ENCODE data around the gene COX6B2. TPM values are rescaled to one million over a fixed set of nuclear protein-coding genes. Genes with fewer than 3 reads are reported as not detected.
"Not testable (repeated sequence)": the region's sequence is repeated elsewhere in the genome, so short reads cannot be mapped to it uniquely, and the experiment has no call there.

The COX6B2 gene, protein sequence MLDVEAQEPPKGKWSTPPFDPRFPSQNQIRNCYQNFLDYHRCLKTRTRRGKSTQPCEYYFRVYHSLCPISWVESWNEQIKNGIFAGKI
- total RNA-seq (2013) = 0.04 TPM
- polyA plus RNA-seq = under 1 TPM in 1 of 3 donors, not detected in 2; 0.36 TPM
- polyA minus RNA-seq = not detected in 2 replicates
- total RNA-seq = 0 to 0.69 (median 0.08) reads per million in 11 experiments

DNA sequence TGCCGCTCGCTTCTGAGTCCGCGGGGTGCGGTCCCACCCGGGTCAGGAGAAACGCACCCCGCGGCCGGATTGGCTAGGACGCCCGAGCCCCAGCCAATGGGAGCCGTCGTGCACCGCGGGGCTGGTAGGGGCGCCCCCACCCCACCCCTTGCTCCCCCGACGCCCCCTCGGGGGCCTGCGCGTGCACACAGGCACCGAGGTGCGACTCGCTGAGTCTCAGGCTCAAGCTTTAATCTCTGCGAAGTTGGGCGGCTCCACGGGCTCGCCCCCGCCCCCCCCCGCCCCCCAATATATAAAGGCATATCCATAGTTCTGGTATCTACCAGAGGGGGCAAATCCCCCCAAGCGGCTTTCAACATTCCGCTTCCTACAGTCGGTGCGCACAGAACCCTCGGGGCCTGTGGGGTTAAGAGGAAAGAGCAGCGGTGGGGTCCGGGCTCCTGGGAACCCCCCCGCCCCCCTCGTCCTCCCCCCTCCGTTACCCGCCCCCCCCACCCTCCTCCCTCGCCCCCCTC lies at the start of gene COX6B2:
Gene COX6B2, minus strand, starts transcription at position 22 of the 515 bp plus-strand sequence. CDS start 198 bp downstream, outside the sequence.
- Histone ChIP-seq H3K27me3 (ENCODE audit: control insufficient read depth in 2 of 2, insufficient read depth in 2 of 2, low read length in 2 of 2) (peaks cover 13 to 62% of the 10 kb centered on the region in 2 donors), H3K4me3 (replicated peaks in 1 of 3; ENCODE audit: low read depth in 2 of 3, low read length in 3 of 3) (peak within 1 kb of the TSS; percentile 36 to 71 (median 45)), H3K27ac (ENCODE audit: low read depth in 1 of 2, low read length in 2 of 2) (no peak within 1 kb of the TSS), H3K4me1 (ENCODE audit: control insufficient read depth in 1 of 2, insufficient read depth in 2 of 2, low read length in 2 of 2) (peaks cover 22 to 28% of the 10 kb centered on the region in 2 donors), H3K4me2 (replicated peaks; ENCODE audit: extremely low read depth, low read length, poor library complexity, severe bottlenecking) (peak within 1 kb of the TSS; percentile 88), H3K9me3 (replicated peaks in 1 of 2; ENCODE audit: control insufficient read depth in 1 of 2, insufficient read depth in 1 of 2, low read length in 2 of 2) (peaks cover 0 to 9% of the 10 kb centered on the region in 2 donors), H2AFZ (ENCODE audit: insufficient read depth, low read depth, low read length, poor library complexity, severe bottlenecking) (peak within 1 kb of the TSS; percentile 73), H3K9ac (ENCODE audit: insufficient read depth, low read length, poor library complexity, severe bottlenecking) (peak within 1 kb of the TSS; percentile 19), H3K79me2 (ENCODE audit: insufficient read depth, low read length) (no peaks in the 10 kb centered on the region), H3K36me3 (replicated peaks in 1 of 2; ENCODE audit: control insufficient read depth in 1 of 2, insufficient read depth in 2 of 2, low read length in 2 of 2) (no peaks in the 10 kb centered on the region), H4K20me1 (ENCODE audit: insufficient read depth, low read length) (no peaks in the 10 kb centered on the region)
- Mint-ChIP-seq H3K27me3 (ENCODE audit: low read depth in 3 of 3) (peaks cover 57 to 73% (median 59%) of the 10 kb centered on the region in 3 donors), H3K27ac (peak within 1 kb of the TSS in 4 of 7 donors; percentile 41 to 80 (median 64)), H3K4me3 (peak within 1 kb of the TSS; percentile 84 to 90), H3K36me3 (peaks cover 5 to 8% of the 10 kb centered on the region in 2 donors), H3K4me1 (peaks cover 33% of the 10 kb centered on the region), H3K9me3 (peaks cover 0 to 11% (median 8%) of the 10 kb centered on the region in 7 donors)
- no peak for DNase-seq
- intact Hi-C loops (cut with micrococcal nuclease) = loop anchor here in 1 of 2 donors (5.0 kb wide), 1 partner anchor 42 kb away; no protein-coding TSS in a partner anchor
- WGBS (ENCODE audit: insufficient coverage) = 4% methylated on average over 16 of the region's 43 CpGs
- TF ChIP-seq, protein P1, sequence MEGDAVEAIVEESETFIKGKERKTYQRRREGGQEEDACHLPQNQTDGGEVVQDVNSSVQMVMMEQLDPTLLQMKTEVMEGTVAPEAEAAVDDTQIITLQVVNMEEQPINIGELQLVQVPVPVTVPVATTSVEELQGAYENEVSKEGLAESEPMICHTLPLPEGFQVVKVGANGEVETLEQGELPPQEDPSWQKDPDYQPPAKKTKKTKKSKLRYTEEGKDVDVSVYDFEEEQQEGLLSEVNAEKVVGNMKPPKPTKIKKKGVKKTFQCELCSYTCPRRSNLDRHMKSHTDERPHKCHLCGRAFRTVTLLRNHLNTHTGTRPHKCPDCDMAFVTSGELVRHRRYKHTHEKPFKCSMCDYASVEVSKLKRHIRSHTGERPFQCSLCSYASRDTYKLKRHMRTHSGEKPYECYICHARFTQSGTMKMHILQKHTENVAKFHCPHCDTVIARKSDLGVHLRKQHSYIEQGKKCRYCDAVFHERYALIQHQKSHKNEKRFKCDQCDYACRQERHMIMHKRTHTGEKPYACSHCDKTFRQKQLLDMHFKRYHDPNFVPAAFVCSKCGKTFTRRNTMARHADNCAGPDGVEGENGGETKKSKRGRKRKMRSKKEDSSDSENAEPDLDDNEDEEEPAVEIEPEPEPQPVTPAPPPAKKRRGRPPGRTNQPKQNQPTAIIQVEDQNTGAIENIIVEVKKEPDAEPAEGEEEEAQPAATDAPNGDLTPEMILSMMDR (IDR thresholded peaks at IDR 0.05) = no peak

DNA sequence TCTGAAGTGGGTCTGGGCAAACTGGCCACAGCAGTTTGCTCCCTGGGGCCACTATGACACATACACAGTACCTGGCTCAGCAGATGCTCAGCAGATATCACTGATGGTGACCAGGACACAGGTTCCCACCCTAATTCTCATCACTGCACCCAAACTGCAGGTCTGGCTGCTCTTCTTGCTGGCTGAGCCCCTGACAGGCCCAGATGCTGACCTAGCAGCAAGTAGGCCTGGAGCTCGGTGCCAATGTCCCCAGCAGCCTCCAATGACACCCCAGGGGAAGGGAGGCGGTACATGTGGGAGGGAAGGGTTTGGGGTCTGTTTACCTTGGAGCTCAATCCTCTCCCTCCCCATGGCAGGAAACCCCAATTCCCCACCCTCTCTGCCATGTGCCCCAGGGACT lies 48.0 kb upstream of the COX6B2 start:
- no CpG with 5 or more reads among the region's 2 CpGs for WGBS (ENCODE audit: insufficient coverage)
- Histone ChIP-seq H3K27ac (ENCODE audit: low read depth in 1 of 2, low read length in 2 of 2) (peak overlapping the region in 1 of 2 donors; percentile 15), H3K4me2 (replicated peaks; ENCODE audit: extremely low read depth, low read length, poor library complexity, severe bottlenecking) (no peak overlapping the region), H2AFZ (ENCODE audit: insufficient read depth, low read depth, low read length, poor library complexity, severe bottlenecking) (no peak overlapping the region), H3K4me1 (ENCODE audit: control insufficient read depth in 1 of 2, insufficient read depth in 2 of 2, low read length in 2 of 2) (peaks cover 43 to 64% of the 10 kb centered on the region in 2 donors), H3K4me3 (replicated peaks in 1 of 3; ENCODE audit: low read depth in 2 of 3, low read length in 3 of 3) (no peak overlapping the region), H3K9ac (ENCODE audit: insufficient read depth, low read length, poor library complexity, severe bottlenecking) (no peak overlapping the region), H3K79me2 (ENCODE audit: insufficient read depth, low read length) (peaks cover 75% of the 10 kb centered on the region), H4K20me1 (ENCODE audit: insufficient read depth, low read length) (peaks cover 29% of the 10 kb centered on the region), H3K36me3 (replicated peaks in 1 of 2; ENCODE audit: control insufficient read depth in 1 of 2, insufficient read depth in 2 of 2, low read length in 2 of 2) (peaks cover 31 to 44% of the 10 kb centered on the region in 2 donors), H3K9me3 (replicated peaks in 1 of 2; ENCODE audit: control insufficient read depth in 1 of 2, insufficient read depth in 1 of 2, low read length in 2 of 2) (no peaks in the 10 kb centered on the region), H3K27me3 (ENCODE audit: control insufficient read depth in 2 of 2, insufficient read depth in 2 of 2, low read length in 2 of 2) (no peaks in the 10 kb centered on the region)
- no peak for DNase-seq
- Mint-ChIP-seq H3K4me3 (no peak overlapping the region), H3K9me3 (peaks cover 0 to 2% (median 0%) of the 10 kb centered on the region in 7 donors), H3K4me1 (peaks cover 61% of the 10 kb centered on the region), H3K27me3 (ENCODE audit: low read depth in 3 of 3) (peaks cover 0 to 3% (median 2%) of the 10 kb centered on the region in 3 donors), H3K36me3 (peaks cover 45 to 64% of the 10 kb centered on the region in 2 donors), H3K27ac (peak overlapping the region in 3 of 7 donors; percentile 30 to 78 (median 52))
- intact Hi-C loops (cut with micrococcal nuclease) = loop anchor here in 1 of 2 donors (10.0 kb wide), 1 partner anchor 202 kb away; the partner anchor contains the start of genes ZNF524 and ZNF865
- TF ChIP-seq, protein P1 (IDR thresholded peaks at IDR 0.05) = no peak

DNA sequence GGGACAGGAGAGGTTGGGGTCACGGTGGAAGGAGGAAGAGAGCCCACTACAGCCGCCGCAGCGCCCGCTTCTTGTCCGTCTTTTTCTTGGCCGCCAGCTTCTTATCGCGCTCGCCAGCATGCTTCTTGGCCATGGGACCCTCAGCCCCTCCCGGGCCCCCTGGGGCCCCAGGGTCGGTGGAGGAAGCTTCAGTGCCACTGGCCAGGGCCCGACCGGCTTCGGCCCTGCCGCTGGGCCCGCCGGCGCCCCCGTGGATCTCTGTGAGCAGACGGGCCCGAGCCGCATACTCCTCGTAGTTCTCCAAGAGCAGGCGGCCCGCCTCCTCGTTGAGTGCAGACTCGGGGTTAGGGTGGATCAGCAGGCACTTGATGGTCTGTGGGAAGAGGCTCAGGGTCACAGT lies 46.9 kb upstream of the COX6B2 start:
- not testable (repeated sequence) for H3K27ac Mint-ChIP-seq; DNase-seq; H3K9ac ChIP-seq (ENCODE audit: insufficient read depth, low read length, poor library complexity, severe bottlenecking); H3K4me3 Mint-ChIP-seq; H3K27me3 Mint-ChIP-seq (ENCODE audit: low read depth in 3 of 3); H3K27me3 ChIP-seq (ENCODE audit: control insufficient read depth in 2 of 2, insufficient read depth in 2 of 2, low read length in 2 of 2); H3K4me2 ChIP-seq (replicated peaks; ENCODE audit: extremely low read depth, low read length, poor library complexity, severe bottlenecking); H3K9me3 Mint-ChIP-seq; H3K27ac ChIP-seq (ENCODE audit: low read depth in 1 of 2, low read length in 2 of 2); H3K4me3 ChIP-seq (replicated peaks in 1 of 3; ENCODE audit: low read depth in 2 of 3, low read length in 3 of 3); H2AFZ ChIP-seq (ENCODE audit: insufficient read depth, low read depth, low read length, poor library complexity, severe bottlenecking); H3K9me3 ChIP-seq (replicated peaks in 1 of 2; ENCODE audit: control insufficient read depth in 1 of 2, insufficient read depth in 1 of 2, low read length in 2 of 2)
- Histone ChIP-seq H4K20me1 (ENCODE audit: insufficient read depth, low read length) (peaks cover 24% of the 10 kb centered on the region), H3K36me3 (replicated peaks in 1 of 2; ENCODE audit: control insufficient read depth in 1 of 2, insufficient read depth in 2 of 2, low read length in 2 of 2) (peaks cover 31 to 44% of the 10 kb centered on the region in 2 donors), H3K79me2 (ENCODE audit: insufficient read depth, low read length) (peaks cover 64% of the 10 kb centered on the region), H3K4me1 (ENCODE audit: control insufficient read depth in 1 of 2, insufficient read depth in 2 of 2, low read length in 2 of 2) (peaks cover 38 to 54% of the 10 kb centered on the region in 2 donors)
- 100% methylated on average over 2 of the region's 28 CpGs for WGBS (ENCODE audit: insufficient coverage)
- peaks cover 44 to 60% of the 10 kb centered on the region in 2 donors for H3K36me3 Mint-ChIP-seq
- intact Hi-C loops (cut with micrococcal nuclease) = loop anchor here in 1 of 2 donors (10.0 kb wide), 1 partner anchor 203 kb away; the partner anchor contains the start of genes ZNF524 and ZNF865
- H3K4me1 Mint-ChIP-seq = peaks cover 59% of the 10 kb centered on the region
